HG02943 (cell line): Measurements from ENCODE around the gene PODXL.

Experiments
- ATAC-seq: cut with Tn5 transposase; IDR thresholded peaks from one replicate; pipeline ENCODE4 v1.9.1; 2021; ENCODE audit warnings: mild to moderate bottlenecking, low read depth, moderate library complexity; ENCODE audit not compliant: unreplicated experiment

PODXL gene

GRCh38 chr7:131568510-131568909 lies 12.1 kb upstream of the PODXL start:
- ATAC-seq: no peak

DNA sequence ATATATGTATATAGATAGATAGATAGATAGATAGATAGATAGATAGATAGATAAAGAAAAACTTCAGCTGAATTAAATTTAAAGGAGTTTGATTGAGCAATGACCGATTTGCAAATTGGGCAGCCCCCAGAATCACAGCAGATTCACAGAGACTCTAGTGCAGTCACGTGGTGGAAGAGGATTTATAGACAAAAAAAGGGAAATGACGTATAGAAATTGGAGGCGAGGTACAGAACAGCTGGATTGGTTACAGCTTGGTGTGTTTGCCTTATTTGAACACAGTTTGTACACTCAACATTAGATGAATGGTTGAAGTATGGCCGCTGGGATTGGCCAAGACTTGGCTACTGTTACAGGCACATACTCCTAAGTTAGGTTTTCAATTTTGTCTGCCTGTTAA lies 8.2 kb upstream of the PODXL start:
- ATAC-seq: no peak

- ATAC-seq: no peak
These were observed 7.5 kb upstream of the PODXL start for GRCh38 chr7:131563918-131564317.

DNA sequence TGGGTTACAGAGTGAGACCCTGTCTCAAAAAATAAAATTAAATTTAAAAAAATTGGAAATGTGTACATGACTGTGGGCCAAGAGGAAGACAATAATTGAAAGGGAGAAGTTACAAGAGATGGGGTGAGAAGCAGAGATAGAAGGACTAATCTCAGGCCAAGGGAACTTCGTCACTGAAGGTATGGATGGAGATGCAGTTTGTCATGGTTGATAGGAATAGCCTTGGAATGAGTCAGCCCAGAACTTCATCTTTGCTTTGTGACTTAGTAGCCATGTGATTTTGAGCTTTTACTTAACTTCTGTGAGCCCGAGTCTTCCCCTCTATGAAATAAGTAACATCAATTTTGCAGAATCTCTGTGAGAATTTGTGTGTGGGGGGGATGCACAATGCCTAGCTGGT lies 6.5 kb upstream of the PODXL start:
- ATAC-seq: no peak

DNA sequence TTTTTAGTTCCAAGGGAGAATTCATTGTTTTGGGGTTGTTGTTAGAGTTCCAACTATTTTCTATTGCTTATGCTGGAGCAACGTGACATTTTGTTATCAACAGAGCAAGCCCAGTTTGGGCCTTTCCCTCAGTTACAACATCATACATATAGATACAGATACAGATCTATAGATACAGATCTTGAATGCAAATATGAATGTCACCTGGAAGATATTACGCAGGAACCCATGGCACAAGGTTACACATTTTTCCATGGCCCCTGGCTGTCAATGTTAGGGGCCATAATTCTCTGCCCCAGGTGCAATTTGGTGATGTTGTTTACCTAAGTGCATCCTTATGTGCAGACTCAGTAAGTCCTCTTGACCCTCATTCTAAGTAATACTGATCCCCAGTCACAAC lies 3.6 kb upstream of the PODXL start:
- ATAC-seq: no peak

DNA sequence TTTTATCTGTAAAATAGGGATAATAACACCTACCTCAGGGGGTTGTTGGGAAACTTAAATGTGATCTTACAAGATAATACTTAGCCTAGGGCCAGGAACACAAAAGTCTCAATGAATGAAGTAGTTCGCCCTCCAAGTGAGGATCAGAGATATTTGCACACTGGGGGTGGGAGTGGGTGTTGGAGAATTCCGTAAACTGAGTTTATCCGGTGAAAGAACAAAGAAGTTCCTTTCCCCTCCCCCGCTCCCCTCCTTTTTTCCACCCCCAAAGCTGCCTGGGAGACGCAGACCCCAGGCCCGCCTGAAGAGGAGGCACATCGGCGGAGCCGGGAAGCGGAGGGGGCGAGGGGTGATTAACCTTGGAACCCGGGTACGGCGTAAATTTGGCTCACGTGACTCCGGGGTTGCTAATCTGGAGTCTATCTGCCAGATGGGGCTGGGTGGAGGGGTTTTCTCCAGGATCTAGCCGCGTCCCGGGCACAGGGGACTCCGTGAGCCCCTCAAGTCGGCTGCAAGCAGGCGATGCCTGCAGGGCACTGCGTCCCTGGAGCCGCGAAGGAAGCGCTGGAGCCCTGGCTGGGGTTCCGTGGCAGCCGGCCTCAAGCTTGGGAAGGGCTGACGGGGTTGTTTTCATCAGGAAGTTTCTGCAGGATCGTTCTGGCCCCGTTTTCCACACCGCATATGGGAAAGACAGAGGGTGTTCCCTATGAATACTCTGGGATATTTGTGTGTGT lies 1.4 kb upstream of the PODXL start:
- no peak for ATAC-seq

- ATAC-seq: peak; percentile 12
These were observed 652 bp upstream of the PODXL start for GRCh38 chr7:131556909-131557651.

DNA sequence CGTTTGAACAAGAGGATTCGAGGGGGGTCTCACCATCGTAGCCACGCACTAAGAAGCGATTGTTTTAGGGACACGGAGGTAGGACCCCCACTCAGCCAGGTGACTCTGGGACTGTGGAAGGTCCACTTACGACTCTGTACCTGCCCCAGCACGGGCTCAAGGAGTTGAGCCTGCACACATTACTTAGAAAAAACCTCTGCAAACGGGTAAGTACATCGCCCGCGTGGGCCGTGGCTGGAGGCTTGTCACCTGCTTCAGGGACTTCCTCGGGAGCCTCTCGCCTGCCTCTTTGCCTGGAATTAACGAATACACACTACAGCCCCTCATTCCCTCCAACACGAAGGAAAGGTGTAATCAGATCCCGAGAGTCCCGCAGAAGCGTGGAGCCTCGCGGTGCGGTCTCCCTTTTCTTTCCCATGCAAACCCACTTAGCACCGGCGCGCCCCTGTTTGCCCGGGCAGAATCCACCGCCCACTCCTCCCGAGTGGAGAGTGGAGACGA lies 826 bp downstream of the PODXL start:
- ATAC-seq: no peak

DNA sequence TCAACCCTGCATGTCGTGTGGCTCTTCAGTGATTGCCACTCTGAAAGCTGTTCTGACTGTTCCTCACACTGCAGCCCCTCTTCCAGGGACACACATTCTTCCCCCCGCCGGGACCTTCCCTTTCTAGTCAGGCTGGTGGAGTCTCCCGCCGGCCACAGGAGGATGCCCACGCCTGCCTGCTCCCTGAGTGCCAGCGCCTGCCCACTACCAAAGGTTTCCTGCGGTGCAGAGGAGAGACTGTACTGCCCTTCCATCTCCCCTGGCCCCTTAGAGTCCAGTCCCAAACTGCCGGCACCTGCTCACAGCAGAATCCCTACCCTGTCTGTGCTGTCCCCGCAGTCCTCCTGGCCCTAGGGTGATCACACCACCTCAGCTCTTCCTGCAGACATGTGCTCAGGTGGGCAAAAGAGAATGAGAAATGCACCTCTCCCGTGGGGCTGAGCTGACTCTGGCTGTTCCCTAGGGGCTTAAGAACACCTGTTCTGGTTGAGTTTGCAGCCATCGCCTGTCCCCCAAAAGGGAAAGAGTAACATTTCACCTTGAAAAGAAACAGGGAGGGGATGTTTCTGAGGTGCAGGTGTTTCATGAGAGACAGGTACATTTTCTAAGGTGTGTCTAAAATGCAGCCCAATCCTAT lies 1.4 kb downstream of the PODXL start:
- ATAC-seq: no peak

DNA sequence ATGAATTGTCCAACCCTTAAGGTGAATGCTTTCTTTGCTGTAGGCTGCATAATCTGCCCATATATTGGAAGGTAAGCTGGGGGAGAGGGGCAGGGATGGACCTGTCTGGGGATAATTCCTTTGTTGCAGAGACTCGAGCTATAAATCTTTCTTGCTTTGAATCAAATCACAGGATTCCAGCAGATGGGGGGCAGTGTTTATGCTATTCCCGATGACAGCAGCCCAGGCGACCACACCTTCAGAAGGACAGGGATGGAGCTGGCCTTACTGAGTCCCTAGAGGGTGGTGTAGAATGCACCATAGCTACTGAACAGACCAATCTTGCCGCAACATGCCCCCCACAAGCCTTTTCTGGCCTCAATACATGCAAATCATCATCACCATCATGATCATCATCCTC lies 2.5 kb downstream of the PODXL start:
- ATAC-seq: no peak

DNA sequence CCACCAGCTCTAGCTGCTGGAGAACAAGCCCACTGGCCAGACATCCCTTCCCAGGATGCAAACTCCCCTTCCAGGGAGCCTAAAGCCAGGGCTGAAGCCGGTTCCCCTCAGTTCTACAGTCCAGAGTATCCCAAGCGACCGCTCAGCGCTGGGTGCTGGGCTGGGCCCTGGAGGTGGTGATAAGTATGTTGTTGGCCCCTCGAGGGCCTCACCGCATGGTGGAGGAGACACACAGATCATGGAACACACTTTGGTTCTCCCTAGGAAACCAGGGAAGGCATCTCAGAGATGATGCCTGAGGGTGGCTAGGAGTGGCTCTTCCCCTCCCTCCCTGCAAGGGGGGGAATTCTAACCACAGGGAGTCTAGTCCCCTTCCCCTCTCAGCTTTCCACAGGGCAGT lies 4.4 kb downstream of the PODXL start:
- no peak for ATAC-seq

- no peak for ATAC-seq
These were observed 5.6 kb downstream of the PODXL start for GRCh38 chr7:131550846-131551245.

GRCh38 chr7:131548371-131548770 lies 8.1 kb downstream of the PODXL start:
- no peak for ATAC-seq

- ATAC-seq: no peak
These were observed 8.8 kb downstream of the PODXL start for GRCh38 chr7:131547589-131547988.

DNA sequence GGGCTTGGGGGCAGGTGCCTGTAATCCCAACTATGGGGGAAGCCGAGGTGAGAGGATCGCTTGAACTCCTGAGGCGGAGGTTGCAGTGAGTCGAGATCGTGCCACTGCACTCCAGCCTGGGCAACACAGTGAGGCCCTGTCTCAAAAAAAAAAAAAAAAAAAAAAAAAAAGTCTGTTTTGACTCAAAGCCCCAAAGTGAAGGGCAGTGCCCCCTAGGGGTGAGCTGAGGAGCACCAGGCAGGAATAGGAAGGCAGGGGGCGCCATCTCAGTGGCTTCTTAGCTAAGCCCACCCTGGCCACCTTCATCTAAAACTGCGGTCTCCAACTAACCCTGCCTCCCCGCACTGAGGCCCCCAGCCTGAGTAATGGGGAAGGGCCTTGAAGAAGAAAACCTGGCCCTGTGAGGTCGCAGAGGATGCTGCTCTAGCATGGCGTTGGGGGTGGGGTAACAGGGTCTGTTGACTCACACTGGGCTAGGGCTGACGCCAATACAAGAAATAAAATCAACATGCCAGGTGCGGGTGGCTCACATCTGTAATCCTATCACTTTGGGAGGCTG lies 9.8 kb downstream of the PODXL start:
- ATAC-seq: no peak

GRCh38 chr7:131546126-131546525 lies 10.3 kb downstream of the PODXL start:
- no peak for ATAC-seq

GRCh38 chr7:131544449-131545301 lies 11.8 kb downstream of the PODXL start:
- ATAC-seq: no peak

- ATAC-seq: no peak
These were observed 12.4 kb downstream of the PODXL start for GRCh38 chr7:131544021-131544420.

DNA sequence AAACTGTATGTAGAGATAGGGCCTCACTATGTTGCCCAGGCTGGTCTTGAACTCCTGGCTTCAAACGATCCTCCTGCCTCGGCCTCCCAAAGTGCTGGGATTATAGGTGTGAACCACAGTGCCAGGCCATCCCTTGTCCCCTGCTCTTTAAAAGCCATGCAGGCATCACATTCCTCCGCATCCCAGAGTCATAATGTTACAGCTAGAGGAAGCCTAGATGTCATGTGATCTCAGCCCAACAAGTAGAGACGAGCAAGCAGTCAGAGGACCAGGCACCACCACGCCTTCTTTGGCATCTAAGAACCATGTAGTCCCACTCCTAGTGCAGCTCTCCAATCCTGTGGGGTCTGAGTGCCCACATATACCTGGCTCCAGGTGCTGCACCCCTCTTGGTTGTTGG lies 13.1 kb downstream of the PODXL start:
- ATAC-seq: no peak

DNA sequence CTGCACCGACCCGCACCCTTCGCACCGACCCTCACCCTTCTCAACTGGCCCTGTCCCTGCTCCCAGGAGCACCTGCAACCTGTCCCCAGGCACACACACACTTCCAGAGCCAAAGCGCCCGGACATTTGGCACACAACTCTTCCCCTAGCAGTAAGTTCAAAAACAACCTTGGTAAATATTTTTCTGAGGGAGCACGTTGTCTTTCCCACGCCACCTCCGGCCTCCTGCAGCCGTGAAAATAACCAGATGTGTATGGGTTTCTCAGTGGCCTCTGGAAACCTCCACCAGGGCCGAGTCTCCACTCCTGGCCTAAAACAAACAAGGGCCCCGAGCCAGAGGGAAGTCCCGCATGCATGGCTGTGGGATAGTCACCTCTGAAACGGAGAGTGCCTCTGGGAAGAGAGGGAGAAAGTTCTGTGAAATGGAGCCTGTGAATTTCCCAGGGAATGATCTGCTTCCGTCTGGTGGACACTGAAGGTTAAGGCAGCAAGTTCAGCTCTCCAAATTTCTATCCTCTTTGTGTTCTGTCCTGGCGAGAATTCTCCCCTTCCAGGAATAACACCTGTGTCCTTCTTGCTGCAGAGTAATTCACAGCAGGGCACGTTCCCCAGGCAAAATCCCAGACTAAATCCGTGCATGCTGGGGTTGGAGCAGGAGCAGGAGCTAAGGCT lies 15.8 kb downstream of the PODXL start:
- no peak for ATAC-seq
